Uterus (tissue), 4 donors: Measurements from ENCODE around the gene CD63. TPM values are rescaled to one million over a fixed set of nuclear protein-coding genes. Genes with fewer than 3 reads are reported as not detected.

ENCODE experiments used
- DNase-seq, 2 donors: peaks; one replicate each; pipeline ENCODE4 v3.0.0-alpha.2; 2019 to 2020
- H3K27ac ChIP-seq, 2 donors: fragments of 200-600 bp; sonication (generic); 1 replicate in 1 of 2; 2 replicates in 1 of 2; pipeline ENCODE4 v1.5.1; 2016 to 2018
- H3K27me3 ChIP-seq, 2 donors: fragments of 200-600 bp; sonication (generic); one replicate each; pipeline ENCODE4 v1.5.1; 2018 to 2019; ENCODE audit warnings: control low read depth in 1 of 2
- H3K36me3 ChIP-seq, 2 donors: fragments of 200-600 bp; sonication (generic); one replicate each; pipeline ENCODE4 v1.5.1; 2019; ENCODE audit warnings: control low read depth in 1 of 2
- H3K4me1 ChIP-seq, 2 donors: fragments of 200-600 bp; sonication (generic); one replicate each; pipeline ENCODE4 v1.5.1; 2018 to 2019; ENCODE audit warnings: control low read depth in 1 of 2
- H3K4me3 ChIP-seq, 2 donors: fragments of 200-600 bp; sonication (generic); 1 replicate in 1 of 2; 2 replicates in 1 of 2; pipeline ENCODE4 v1.5.1; 2018 to 2019; ENCODE audit warnings: mild to moderate bottlenecking in 1 of 2
- H3K9me3 ChIP-seq, 2 donors: fragments of 200-600 bp; sonication (generic); one replicate each; pipeline ENCODE4 v1.5.1; 2019; ENCODE audit warnings: control low read depth in 1 of 2
- CTCF ChIP-seq, 4 experiments: fragments of 200-600 bp in 2 of 4; fragments of 450-650 bp in 2 of 4; sonication (generic) in 2 of 4; IDR thresholded peaks; one replicate each; pipeline ENCODE4 v1.5.1; 2016 to 2019; ENCODE audit warnings: antibody characterized with exemption in 4 of 4, mild to moderate bottlenecking in 2 of 4, moderate library complexity in 1 of 4
- POLR2A ChIP-seq, 2 donors: fragments of 450-650 bp; IDR thresholded peaks; one replicate each; pipeline ENCODE4 v1.6.1; 2016; ENCODE audit warnings: antibody characterized with exemption in 2 of 2, mild to moderate bottlenecking in 1 of 2, moderate library complexity in 1 of 2
- intact Hi-C: fragments of 100-400 bp; cut with DNase I; formaldehyde crosslinking; loops from one replicate; pipeline ENCODE4 v1.15.1; 2023; ENCODE audit warnings: low total_unique reads
- total RNA-seq, 4 donors: library from RNA; depleted of rRNA in 3 of 4; stranded (reverse); fragments of >200 nt in 3 of 4; gene quantifications; one replicate each; pipeline versions ENCODE4 v1.1.0 to v1.2.4, GENCODE V29; 2014 to 2023
- donor health status: DM: yes; HTN: yes; CAD: no.

Gene CD63
- total RNA-seq, 4 donors from 2014 or later, result 417 to 911 (median 637) TPM

DNA sequence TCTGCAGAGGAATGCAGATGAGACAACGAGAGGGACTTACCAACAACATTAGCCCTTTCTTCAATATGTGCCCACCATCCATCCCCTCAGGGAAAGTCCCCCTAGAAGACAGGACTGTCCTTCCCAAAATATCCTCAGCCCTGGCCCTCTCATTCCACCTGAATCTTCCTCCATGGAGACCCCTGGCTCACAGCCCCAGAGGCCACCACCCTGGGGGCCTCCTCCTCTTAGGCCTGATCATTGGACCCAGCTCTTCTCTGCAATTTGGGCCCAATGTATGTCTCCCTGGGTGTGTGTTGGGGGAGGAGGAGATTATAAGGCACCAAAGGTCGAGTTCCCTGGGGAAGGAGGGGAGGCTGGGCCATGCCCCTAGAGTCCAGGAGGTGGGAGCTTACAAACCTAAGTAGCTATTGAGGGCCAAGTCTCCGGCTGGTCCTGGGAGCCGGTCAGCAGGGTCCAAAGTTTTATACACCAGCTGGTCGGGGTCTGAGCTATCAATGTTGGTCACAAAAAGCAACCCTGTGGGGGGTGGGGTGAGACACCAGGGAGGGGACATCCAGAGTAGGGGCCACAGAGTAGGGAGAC is 29.2 kb downstream of the CD63 start:
- no peak for TF ChIP-seq CTCF (IDR thresholded peaks at IDR 0.05)
- no peak for TF ChIP-seq POLR2A (IDR thresholded peaks at IDR 0.05)
- Histone ChIP-seq H3K9me3 (no peaks in the 10 kb centered on the region), H3K27ac (no peak overlapping the region), H3K27me3 (no peaks in the 10 kb centered on the region), H3K4me3 (no peak overlapping the region), H3K4me1 (no peaks in the 10 kb centered on the region), H3K36me3 (no peaks in the 10 kb centered on the region)
- intact Hi-C loops, result no loop called here
- no peak for DNase-seq

GRCh38 chr12:55698965-55699364 is 29.8 kb downstream of the CD63 start:
- no peaks in the 10 kb centered on the region for H3K4me1 ChIP-seq
- H3K9me3 ChIP-seq, result no peaks in the 10 kb centered on the region
- intact Hi-C loops, result no loop called here
- no peaks in the 10 kb centered on the region for H3K36me3 ChIP-seq
- TF ChIP-seq POLR2A (IDR thresholded peaks at IDR 0.05), result no peak
- TF ChIP-seq CTCF (IDR thresholded peaks at IDR 0.05), result no peak
- DNase-seq, result peak; percentile 5 to 7
- no peak overlapping the region for H3K27ac ChIP-seq
- no peaks in the 10 kb centered on the region for H3K27me3 ChIP-seq
- no peak overlapping the region for H3K4me3 ChIP-seq

DNA sequence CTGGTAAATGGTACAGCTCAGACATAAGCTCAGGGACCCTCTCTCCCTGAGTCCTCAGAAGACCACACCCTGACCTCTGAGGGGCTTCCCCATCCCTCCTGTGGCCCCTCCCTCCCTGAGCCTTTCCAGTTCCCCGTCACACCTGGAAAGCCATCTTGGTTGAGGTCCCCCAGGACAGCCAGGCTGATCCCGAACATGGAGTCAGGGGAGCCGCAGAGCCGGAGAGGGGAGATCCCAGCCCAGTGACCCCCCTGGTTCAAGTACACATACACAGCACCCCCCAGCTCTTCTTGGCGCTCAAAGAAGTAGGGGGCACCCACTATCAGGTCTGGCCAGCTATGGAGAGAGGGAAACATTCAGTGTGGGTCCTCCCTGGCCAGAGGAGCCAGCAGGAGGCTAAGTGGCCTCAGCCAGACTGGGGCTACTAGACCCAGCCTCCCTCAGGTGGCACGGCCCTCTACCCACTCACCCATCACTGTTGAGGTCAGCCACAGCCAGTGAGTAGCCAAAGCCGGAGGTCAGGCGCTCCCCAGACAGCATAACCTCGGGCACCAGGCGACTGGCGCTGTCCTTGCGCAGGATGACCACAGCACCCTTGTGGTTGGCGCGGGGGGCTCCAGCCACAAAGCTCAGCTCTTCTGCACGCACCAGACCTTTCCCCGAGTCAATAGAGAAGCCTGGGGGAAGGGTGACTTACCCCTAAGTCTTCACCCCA is 30.4 kb downstream of the CD63 start:
- no peaks in the 10 kb centered on the region for H3K4me1 ChIP-seq
- intact Hi-C loops, result no loop called here
- H3K27me3 ChIP-seq, result no peaks in the 10 kb centered on the region
- no peak for TF ChIP-seq CTCF (IDR thresholded peaks at IDR 0.05)
- TF ChIP-seq POLR2A (IDR thresholded peaks at IDR 0.05), result no peak
- DNase-seq, result peak in 1 of 2 donors; percentile 11
- H3K9me3 ChIP-seq, result no peaks in the 10 kb centered on the region
- H3K36me3 ChIP-seq, result no peaks in the 10 kb centered on the region
- no peak overlapping the region for H3K4me3 ChIP-seq
- no peak overlapping the region for H3K27ac ChIP-seq

DNA sequence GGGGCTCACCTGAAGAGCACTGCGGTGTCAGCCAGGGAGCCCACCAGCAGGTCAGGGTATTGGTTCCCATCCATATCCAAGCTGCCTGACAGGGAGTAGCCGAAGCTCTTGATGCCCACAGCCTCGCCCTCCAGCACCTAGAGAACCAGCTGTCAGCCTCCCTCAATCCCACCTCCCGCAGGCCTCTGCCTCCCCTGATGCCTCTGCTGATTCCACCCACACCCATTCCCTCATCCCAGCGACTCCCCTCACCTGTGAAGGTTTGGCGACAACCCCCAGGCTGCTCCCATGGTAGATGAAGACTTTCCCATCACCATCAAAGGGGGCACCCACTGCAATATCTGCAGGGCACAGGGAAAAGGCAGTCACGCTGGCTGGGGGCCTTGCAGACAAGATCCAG is 31.1 kb downstream of the CD63 start:
- no peaks in the 10 kb centered on the region for H3K36me3 ChIP-seq
- no peak overlapping the region for H3K27ac ChIP-seq
- no peaks in the 10 kb centered on the region for H3K9me3 ChIP-seq
- H3K4me3 ChIP-seq, result no peak overlapping the region
- peak; percentile 5 to 8 for DNase-seq
- no peaks in the 10 kb centered on the region for H3K4me1 ChIP-seq
- no peak for TF ChIP-seq POLR2A (IDR thresholded peaks at IDR 0.05)
- no peak for TF ChIP-seq CTCF (IDR thresholded peaks at IDR 0.05)
- H3K27me3 ChIP-seq, result no peaks in the 10 kb centered on the region
- intact Hi-C loops, result no loop called here

- intact Hi-C loops, result no loop called here
- H3K4me3 ChIP-seq, result no peak overlapping the region
- H3K4me1 ChIP-seq, result no peaks in the 10 kb centered on the region
- TF ChIP-seq CTCF (IDR thresholded peaks at IDR 0.05), result no peak
- TF ChIP-seq POLR2A (IDR thresholded peaks at IDR 0.05), result no peak
- no peaks in the 10 kb centered on the region for H3K27me3 ChIP-seq
- peak; percentile 11 to 12 for DNase-seq
- H3K9me3 ChIP-seq, result no peaks in the 10 kb centered on the region
- no peaks in the 10 kb centered on the region for H3K36me3 ChIP-seq
- H3K27ac ChIP-seq, result no peak overlapping the region
These were observed 31.9 kb downstream of the CD63 start for GRCh38 chr12:55696796-55697462.
